ENCODE data around the gene CELSR1. TPM values are rescaled to one million over a fixed set of nuclear protein-coding genes. Genes with fewer than 3 reads are reported as not detected.

The CELSR1 gene, protein sequence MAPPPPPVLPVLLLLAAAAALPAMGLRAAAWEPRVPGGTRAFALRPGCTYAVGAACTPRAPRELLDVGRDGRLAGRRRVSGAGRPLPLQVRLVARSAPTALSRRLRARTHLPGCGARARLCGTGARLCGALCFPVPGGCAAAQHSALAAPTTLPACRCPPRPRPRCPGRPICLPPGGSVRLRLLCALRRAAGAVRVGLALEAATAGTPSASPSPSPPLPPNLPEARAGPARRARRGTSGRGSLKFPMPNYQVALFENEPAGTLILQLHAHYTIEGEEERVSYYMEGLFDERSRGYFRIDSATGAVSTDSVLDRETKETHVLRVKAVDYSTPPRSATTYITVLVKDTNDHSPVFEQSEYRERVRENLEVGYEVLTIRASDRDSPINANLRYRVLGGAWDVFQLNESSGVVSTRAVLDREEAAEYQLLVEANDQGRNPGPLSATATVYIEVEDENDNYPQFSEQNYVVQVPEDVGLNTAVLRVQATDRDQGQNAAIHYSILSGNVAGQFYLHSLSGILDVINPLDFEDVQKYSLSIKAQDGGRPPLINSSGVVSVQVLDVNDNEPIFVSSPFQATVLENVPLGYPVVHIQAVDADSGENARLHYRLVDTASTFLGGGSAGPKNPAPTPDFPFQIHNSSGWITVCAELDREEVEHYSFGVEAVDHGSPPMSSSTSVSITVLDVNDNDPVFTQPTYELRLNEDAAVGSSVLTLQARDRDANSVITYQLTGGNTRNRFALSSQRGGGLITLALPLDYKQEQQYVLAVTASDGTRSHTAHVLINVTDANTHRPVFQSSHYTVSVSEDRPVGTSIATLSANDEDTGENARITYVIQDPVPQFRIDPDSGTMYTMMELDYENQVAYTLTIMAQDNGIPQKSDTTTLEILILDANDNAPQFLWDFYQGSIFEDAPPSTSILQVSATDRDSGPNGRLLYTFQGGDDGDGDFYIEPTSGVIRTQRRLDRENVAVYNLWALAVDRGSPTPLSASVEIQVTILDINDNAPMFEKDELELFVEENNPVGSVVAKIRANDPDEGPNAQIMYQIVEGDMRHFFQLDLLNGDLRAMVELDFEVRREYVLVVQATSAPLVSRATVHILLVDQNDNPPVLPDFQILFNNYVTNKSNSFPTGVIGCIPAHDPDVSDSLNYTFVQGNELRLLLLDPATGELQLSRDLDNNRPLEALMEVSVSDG (N-terminal part only)
- 17.8 to 18.8 TPM (median 18.4 TPM) in 3 replicates for total RNA-seq

DNA sequence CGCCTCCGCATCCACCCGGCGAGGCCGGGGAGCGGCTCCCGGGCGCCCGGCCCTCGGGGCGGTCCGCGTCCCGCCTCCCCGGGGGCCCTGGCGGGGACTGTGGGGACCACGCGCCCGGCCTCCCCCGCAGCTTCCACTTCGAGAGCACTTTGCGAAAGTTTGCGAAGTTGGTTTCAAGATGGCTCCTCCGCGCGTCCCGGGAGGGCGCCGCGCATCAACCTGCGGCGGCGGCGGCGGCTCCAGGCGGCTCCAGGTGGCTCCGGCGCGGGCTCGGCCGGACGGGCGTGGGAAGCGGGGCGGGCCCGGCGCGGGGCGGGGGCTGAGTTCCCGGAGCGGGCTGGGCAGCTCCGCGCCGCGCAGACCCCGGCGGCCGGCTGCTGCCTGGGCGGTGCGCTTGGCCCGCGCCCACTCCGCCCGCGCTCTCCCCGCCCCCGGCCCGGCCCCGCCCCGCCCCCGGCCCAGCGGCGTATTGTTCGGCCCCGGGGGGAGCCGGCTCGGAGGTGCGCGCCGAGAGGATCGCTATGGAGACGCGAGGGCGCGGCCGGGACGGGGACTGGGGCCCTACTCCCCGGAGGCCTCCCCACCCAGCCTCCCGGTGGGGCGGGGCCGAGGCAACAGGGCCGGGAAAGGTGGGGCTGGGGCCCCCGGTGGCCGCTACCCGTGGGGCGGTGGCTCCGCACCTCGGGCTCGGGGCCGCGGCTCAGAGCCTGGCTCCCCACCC lies at the start of gene CELSR1:
Gene CELSR1, minus strand, starts transcription at position 396 of the 721 bp plus-strand sequence. CDS start 450 bp downstream, outside the sequence.
- Mint-ChIP-seq H3K27me3 (ENCODE audit: low read depth) (peaks cover 49% of the 10 kb centered on the region), H3K4me3 (peak within 1 kb of the TSS; percentile 60), H3K27ac (no peak within 1 kb of the TSS), H3K36me3 (peaks cover 21% of the 10 kb centered on the region), H3K4me1 (peaks cover 22% of the 10 kb centered on the region), H3K9me3 (no peaks in the 10 kb centered on the region)
- TF ChIP-seq, protein P1, sequence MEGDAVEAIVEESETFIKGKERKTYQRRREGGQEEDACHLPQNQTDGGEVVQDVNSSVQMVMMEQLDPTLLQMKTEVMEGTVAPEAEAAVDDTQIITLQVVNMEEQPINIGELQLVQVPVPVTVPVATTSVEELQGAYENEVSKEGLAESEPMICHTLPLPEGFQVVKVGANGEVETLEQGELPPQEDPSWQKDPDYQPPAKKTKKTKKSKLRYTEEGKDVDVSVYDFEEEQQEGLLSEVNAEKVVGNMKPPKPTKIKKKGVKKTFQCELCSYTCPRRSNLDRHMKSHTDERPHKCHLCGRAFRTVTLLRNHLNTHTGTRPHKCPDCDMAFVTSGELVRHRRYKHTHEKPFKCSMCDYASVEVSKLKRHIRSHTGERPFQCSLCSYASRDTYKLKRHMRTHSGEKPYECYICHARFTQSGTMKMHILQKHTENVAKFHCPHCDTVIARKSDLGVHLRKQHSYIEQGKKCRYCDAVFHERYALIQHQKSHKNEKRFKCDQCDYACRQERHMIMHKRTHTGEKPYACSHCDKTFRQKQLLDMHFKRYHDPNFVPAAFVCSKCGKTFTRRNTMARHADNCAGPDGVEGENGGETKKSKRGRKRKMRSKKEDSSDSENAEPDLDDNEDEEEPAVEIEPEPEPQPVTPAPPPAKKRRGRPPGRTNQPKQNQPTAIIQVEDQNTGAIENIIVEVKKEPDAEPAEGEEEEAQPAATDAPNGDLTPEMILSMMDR (IDR thresholded peaks at IDR 0.05; ENCODE audit: unreplicated experiment): no peak
- peak; percentile 56 to 79 for DNase-seq (ENCODE audit: low spot score in 2 of 2, unreplicated experiment in 2 of 2)

- Mint-ChIP-seq H3K9me3 (no peaks in the 10 kb centered on the region), H3K27ac (no peak overlapping the region), H3K27me3 (ENCODE audit: low read depth) (no peaks in the 10 kb centered on the region), H3K4me3 (no peak overlapping the region), H3K4me1 (peaks cover 38% of the 10 kb centered on the region), H3K36me3 (no peaks in the 10 kb centered on the region)
- TF ChIP-seq, protein P1 (IDR thresholded peaks at IDR 0.05; ENCODE audit: unreplicated experiment): no peak
- no peak for DNase-seq (ENCODE audit: low spot score in 2 of 2, unreplicated experiment in 2 of 2)
These were observed 49.6 kb upstream of the CELSR1 start for GRCh38 chr22:46587061-46587460.

DNA sequence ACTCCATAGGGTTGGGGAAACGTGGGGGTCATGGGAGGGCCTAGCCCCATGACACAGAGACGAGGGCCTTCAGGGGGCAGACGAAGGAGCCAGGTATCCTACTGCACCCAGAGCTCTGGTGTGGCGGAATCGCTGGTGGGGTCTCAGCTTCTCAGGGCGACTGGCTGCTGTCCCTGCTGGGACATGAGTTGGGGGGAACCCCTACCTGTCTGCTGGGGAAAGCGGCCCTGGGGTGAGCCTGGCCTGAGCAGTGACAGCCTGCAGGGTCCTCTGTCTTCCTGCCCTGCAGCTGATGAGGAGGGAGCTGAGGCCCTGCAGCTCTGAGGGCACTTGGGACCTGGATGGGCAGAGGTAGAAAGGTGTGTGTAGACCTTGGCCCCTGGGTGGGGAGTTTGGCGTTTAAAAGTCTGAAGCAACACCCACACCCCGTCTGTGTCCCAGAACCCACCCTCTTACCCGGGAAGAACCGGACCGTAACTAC lies 49.2 kb upstream of the CELSR1 start:
- Mint-ChIP-seq H3K27ac (no peak overlapping the region), H3K27me3 (ENCODE audit: low read depth) (no peaks in the 10 kb centered on the region), H3K4me1 (peaks cover 40% of the 10 kb centered on the region), H3K36me3 (no peaks in the 10 kb centered on the region), H3K4me3 (no peak overlapping the region), H3K9me3 (no peaks in the 10 kb centered on the region)
- no peak for DNase-seq (ENCODE audit: low spot score in 2 of 2, unreplicated experiment in 2 of 2)
- TF ChIP-seq, protein P1 (IDR thresholded peaks at IDR 0.05; ENCODE audit: unreplicated experiment): no peak

- DNase-seq (ENCODE audit: low spot score in 2 of 2, unreplicated experiment in 2 of 2): no peak
- Mint-ChIP-seq H3K9me3 (no peaks in the 10 kb centered on the region), H3K4me1 (peaks cover 44% of the 10 kb centered on the region), H3K4me3 (no peak overlapping the region), H3K27me3 (ENCODE audit: low read depth) (no peaks in the 10 kb centered on the region), H3K27ac (no peak overlapping the region), H3K36me3 (no peaks in the 10 kb centered on the region)
- TF ChIP-seq, protein P1 (IDR thresholded peaks at IDR 0.05; ENCODE audit: unreplicated experiment): no peak
These were observed 48.7 kb upstream of the CELSR1 start for GRCh38 chr22:46586123-46586519.
